HEK293T (cell line): ENCODE measurements around the gene PCDH18.
A peak's percentile ranks its signal among the peaks of the same experiment; 100 is the strongest.

Source experiments
- CTCF ChIA-PET: fragments of 350-600 bp; formaldehyde crosslinking; extraction: SDS; loops from one replicate; lab custom pipeline; 2021; ENCODE audit warnings: antibody characterized with exemption, inconsistent platforms; lab: Yijun Ruan, JAX
- POLR2A ChIA-PET: fragments of 350-600 bp; formaldehyde crosslinking; extraction: SDS; loops from one replicate; lab custom pipeline; 2020; ENCODE audit warnings: antibody characterized with exemption, inconsistent platforms; lab: Yijun Ruan, JAX
- DNase-seq: peaks from one replicate; pipeline ENCODE4 v3.0.0; 2012; ENCODE audit warnings: mixed read lengths; ENCODE audit errors: extremely low spot score
- ARNT ChIP-seq: fragments of 450-650 bp; IDR thresholded peaks from 2 replicates; pipeline ENCODE4 v1.6.1; 2017; ENCODE audit warnings: mild to moderate bottlenecking
- BHLHE40 ChIP-seq: fragments of 450-650 bp; IDR thresholded peaks from 2 replicates; pipeline ENCODE4 v1.6.1; 2016; ENCODE audit warnings: mild to moderate bottlenecking, moderate library complexity, borderline replicate concordance
- CTBP1 ChIP-seq: fragments of 450-650 bp; IDR thresholded peaks from 2 replicates; pipeline ENCODE4 v1.6.1; 2016; ENCODE audit warnings: borderline replicate concordance
- ELF4 ChIP-seq: fragments of 450-650 bp; IDR thresholded peaks from 2 replicates; pipeline ENCODE4 v1.6.1; 2017; ENCODE audit warnings: antibody characterized with exemption
- FOXA1 ChIP-seq: fragments of 450-650 bp; IDR thresholded peaks from 2 replicates; pipeline ENCODE4 v1.6.1; 2016; ENCODE audit warnings: mild to moderate bottlenecking
- FOXK2 ChIP-seq: fragments of 450-650 bp; IDR thresholded peaks from 2 replicates; pipeline ENCODE4 v1.6.1; 2016; ENCODE audit warnings: mild to moderate bottlenecking
- FOXM1 ChIP-seq: fragments of 450-650 bp; IDR thresholded peaks from 2 replicates; pipeline ENCODE4 v1.6.1; 2017; ENCODE audit warnings: mild to moderate bottlenecking, borderline replicate concordance
- HDGF ChIP-seq: fragments of 450-650 bp; IDR thresholded peaks from 2 replicates; pipeline ENCODE4 v1.6.1; 2017; ENCODE audit warnings: antibody characterized with exemption, borderline replicate concordance
- L3MBTL2 ChIP-seq: fragments of 450-650 bp; conservative IDR thresholded peaks from 2 replicates; pipeline ENCODE4 v1.6.1; 2016; ENCODE audit warnings: mild to moderate bottlenecking
- LEF1 ChIP-seq: fragments of 450-650 bp; IDR thresholded peaks from 2 replicates; pipeline ENCODE4 v1.6.1; 2017; ENCODE audit warnings: mild to moderate bottlenecking, borderline replicate concordance
- NFRKB ChIP-seq: fragments of 450-650 bp; IDR thresholded peaks from 2 replicates; pipeline ENCODE4 v1.6.1; 2016; ENCODE audit warnings: mild to moderate bottlenecking, moderate library complexity
- PKNOX1 ChIP-seq: fragments of 450-650 bp; IDR thresholded peaks from 2 replicates; pipeline ENCODE4 v1.6.1; 2016
- SP1 ChIP-seq: fragments of 450-650 bp; IDR thresholded peaks from 2 replicates; pipeline ENCODE4 v1.6.1; 2017
- SUZ12 ChIP-seq: fragments of 450-650 bp; IDR thresholded peaks from 2 replicates; pipeline ENCODE4 v1.6.1; 2016; ENCODE audit warnings: mild to moderate bottlenecking
- TARDBP ChIP-seq: fragments of 450-650 bp; IDR thresholded peaks from 2 replicates; pipeline ENCODE4 v1.6.1; 2016
- ZNF384 ChIP-seq: fragments of 450-650 bp; IDR thresholded peaks from 2 replicates; pipeline ENCODE4 v1.6.1; 2016

The PCDH18 gene

GRCh38 chr4:137531168-137531985 lies 917 bp downstream of the PCDH18 start:
- CTCF ChIA-PET: interaction anchor here (0.5 to 1.3 kb wide), 6 partner anchors 15 to 674 kb away, joined by 3 to 5 read pairs (median 4); no protein-coding TSS in a partner anchor
- POLR2A ChIA-PET: interaction anchor here (1.0 to 1.6 kb wide), 4 partner anchors 20 to 407 kb away, joined by 3 to 10 read pairs (median 4); no protein-coding TSS in a partner anchor
- TF ChIP-seq LEF1 (no peak), L3MBTL2 (no peak), HDGF (no peak), ARNT (no peak), FOXM1 (no peak), FOXA1 (no peak), ELF4 (no peak), BHLHE40 (no peak), PKNOX1 (no peak)
- DNase-seq: peak; percentile 18

- no peak for DNase-seq
- ChIA-PET CTCF (no interaction called here), POLR2A (no interaction called here)
- no peak for TF ChIP-seq ZNF384
- no peak for TF ChIP-seq L3MBTL2
Observed at GRCh38 chr4:137530176-137530575, 2.1 kb downstream of the PCDH18 start.

GRCh38 chr4:137529432-137529831 lies 2.9 kb downstream of the PCDH18 start:
- DNase-seq: no peak
- CTCF ChIA-PET: no interaction called here
- TF ChIP-seq PKNOX1 (no peak), ARNT (no peak), FOXK2 (no peak), SP1 (no peak), L3MBTL2 (no peak), BHLHE40 (no peak)
- POLR2A ChIA-PET: no interaction called here

GRCh38 chr4:137528673-137529072 lies 3.6 kb downstream of the PCDH18 start:
- POLR2A ChIA-PET: no interaction called here
- DNase-seq: no peak
- CTCF ChIA-PET: no interaction called here
- TF ChIP-seq ARNT: no peak
- no peak for TF ChIP-seq ELF4
- no peak for TF ChIP-seq LEF1
- no peak for TF ChIP-seq FOXA1
- TF ChIP-seq TARDBP: no peak
- TF ChIP-seq BHLHE40: no peak
- TF ChIP-seq SUZ12: no peak
- no peak for TF ChIP-seq CTBP1
- TF ChIP-seq FOXM1: no peak
- no peak for TF ChIP-seq ZNF384
- no peak for TF ChIP-seq FOXK2
- TF ChIP-seq SP1: no peak
- TF ChIP-seq NFRKB: no peak
- TF ChIP-seq PKNOX1: no peak
- no peak for TF ChIP-seq HDGF
- TF ChIP-seq L3MBTL2: no peak

- ChIA-PET POLR2A (no interaction called here), CTCF (no interaction called here)
- no peak for TF ChIP-seq L3MBTL2
- no peak for DNase-seq
Observed at GRCh38 chr4:137526681-137527080, 5.6 kb downstream of the PCDH18 start.

- TF ChIP-seq ELF4 (no peak), L3MBTL2 (no peak), ARNT (no peak), SP1 (no peak), HDGF (no peak), ZNF384 (no peak), BHLHE40 (no peak), SUZ12 (no peak), FOXK2 (no peak)
- no peak for DNase-seq
- ChIA-PET CTCF (no interaction called here), POLR2A (no interaction called here)
Observed at GRCh38 chr4:137524725-137525369, 7.4 kb downstream of the PCDH18 start.
